Measurements from ENCODE around the gene VN1R5.

DNA sequence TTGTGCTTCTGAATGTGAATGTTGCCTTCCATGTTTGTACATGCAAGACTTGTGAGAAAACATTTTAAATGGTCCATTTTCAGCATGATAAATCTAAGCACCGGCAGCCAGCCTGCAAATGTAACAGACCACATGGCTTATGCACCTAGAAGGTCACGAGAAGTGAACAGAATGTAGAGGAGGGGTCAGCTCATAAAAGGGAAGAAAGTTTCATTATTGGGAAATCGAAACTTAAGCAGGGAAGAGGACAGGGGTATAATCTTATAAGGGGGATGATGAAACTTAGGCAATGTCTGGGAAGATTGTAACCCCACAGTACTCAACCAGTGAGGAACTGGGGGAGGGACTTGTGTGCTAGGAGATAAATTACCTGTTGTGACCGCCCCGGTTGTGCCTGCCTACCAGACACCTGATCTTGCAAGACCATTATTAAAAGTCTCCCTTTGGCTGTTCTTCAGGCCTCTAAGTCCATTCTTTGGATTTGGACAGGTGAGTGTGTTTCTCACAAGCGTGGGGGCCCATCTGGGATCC is 37.7 kb upstream of the VN1R5 start:
- TF ChIP-seq, protein P1, sequence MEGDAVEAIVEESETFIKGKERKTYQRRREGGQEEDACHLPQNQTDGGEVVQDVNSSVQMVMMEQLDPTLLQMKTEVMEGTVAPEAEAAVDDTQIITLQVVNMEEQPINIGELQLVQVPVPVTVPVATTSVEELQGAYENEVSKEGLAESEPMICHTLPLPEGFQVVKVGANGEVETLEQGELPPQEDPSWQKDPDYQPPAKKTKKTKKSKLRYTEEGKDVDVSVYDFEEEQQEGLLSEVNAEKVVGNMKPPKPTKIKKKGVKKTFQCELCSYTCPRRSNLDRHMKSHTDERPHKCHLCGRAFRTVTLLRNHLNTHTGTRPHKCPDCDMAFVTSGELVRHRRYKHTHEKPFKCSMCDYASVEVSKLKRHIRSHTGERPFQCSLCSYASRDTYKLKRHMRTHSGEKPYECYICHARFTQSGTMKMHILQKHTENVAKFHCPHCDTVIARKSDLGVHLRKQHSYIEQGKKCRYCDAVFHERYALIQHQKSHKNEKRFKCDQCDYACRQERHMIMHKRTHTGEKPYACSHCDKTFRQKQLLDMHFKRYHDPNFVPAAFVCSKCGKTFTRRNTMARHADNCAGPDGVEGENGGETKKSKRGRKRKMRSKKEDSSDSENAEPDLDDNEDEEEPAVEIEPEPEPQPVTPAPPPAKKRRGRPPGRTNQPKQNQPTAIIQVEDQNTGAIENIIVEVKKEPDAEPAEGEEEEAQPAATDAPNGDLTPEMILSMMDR (IDR thresholded peaks at IDR 0.05), result no peak
- no peak for TF ChIP-seq POLR2A (IDR thresholded peaks at IDR 0.05)
